ENCODE data around the gene AVPR2.

Gene AVPR2

GRCh38 chrX:153885968-153886903, 18.2 kb upstream of the AVPR2 start, which contains the start of gene L1CAM:
Gene L1CAM, minus strand, starts transcription at chrX:153886173. Its CDS starts 10,337 bp downstream, at chrX:153875836.
- no peak for DNase-seq

GRCh38 chrX:153886915-153887314, 17.6 kb upstream of the AVPR2 start:
- no peak for DNase-seq

- DNase-seq, result no peak
These were observed 17.1 kb upstream of the AVPR2 start for GRCh38 chrX:153887385-153887784.

- DNase-seq, result no peak
These were observed 16.1 kb upstream of the AVPR2 start for GRCh38 chrX:153888344-153888743.

- no peak for DNase-seq
These were observed 15.3 kb upstream of the AVPR2 start for GRCh38 chrX:153889123-153889522.

GRCh38 chrX:153897899-153898298, 6.6 kb upstream of the AVPR2 start:
- no peak for DNase-seq

GRCh38 chrX:153900831-153901752, 3.4 kb upstream of the AVPR2 start:
- peak; percentile 45 for DNase-seq

GRCh38 chrX:153901753-153902140, 2.7 kb upstream of the AVPR2 start:
- no peak for DNase-seq

- DNase-seq, result no peak
These were observed 2.1 kb upstream of the AVPR2 start for GRCh38 chrX:153902385-153902784.

GRCh38 chrX:153903238-153903980, 1.1 kb upstream of the AVPR2 start:
- DNase-seq, result no peak

- no peak for DNase-seq
These were observed 1.1 kb downstream of the AVPR2 start for GRCh38 chrX:153905481-153906095.

GRCh38 chrX:153906126-153906917, 1.8 kb downstream of the AVPR2 start:
- no peak for DNase-seq

- DNase-seq, result no peak
These were observed 3.0 kb downstream of the AVPR2 start for GRCh38 chrX:153907456-153907855.

GRCh38 chrX:153908219-153908860, 3.9 kb downstream of the AVPR2 start:
- DNase-seq, result no peak

- no peak for DNase-seq
These were observed 4.8 kb downstream of the AVPR2 start for GRCh38 chrX:153909024-153909979.

- no peak for DNase-seq
These were observed 5.5 kb downstream of the AVPR2 start for GRCh38 chrX:153909980-153910360.

- no peak for DNase-seq
These were observed 6.0 kb downstream of the AVPR2 start for GRCh38 chrX:153910446-153910845.

GRCh38 chrX:153911798-153912197, 7.3 kb downstream of the AVPR2 start:
- no peak for DNase-seq

- no peak for DNase-seq
These were observed 8.7 kb downstream of the AVPR2 start for GRCh38 chrX:153913211-153913610.

GRCh38 chrX:153913701-153914100, 9.2 kb downstream of the AVPR2 start:
- no peak for DNase-seq

Data from effector CD4-positive, alpha-beta T cell (primary cell).